HG02973 (cell line): ENCODE measurements around the gene AMHR2.
"Not testable (repeated sequence)": the region's sequence is repeated elsewhere in the genome, so short reads cannot be mapped to it uniquely, and the experiment has no call there.

Experiments used
- ATAC-seq: cut with Tn5 transposase; IDR thresholded peaks from one replicate; pipeline ENCODE4 v1.9.1; 2021; ENCODE audit warnings: moderate library complexity; ENCODE audit not compliant: unreplicated experiment

Gene AMHR2

GRCh38 chr12:53423597-53423996, at the start of gene AMHR2:
Gene AMHR2 (plus strand): TSS chr12:53423855. CDS start chr12:53423935, 80 bp downstream.
- ATAC-seq = no peak

- not testable (repeated sequence) for ATAC-seq
These were observed 49.4 kb upstream of the AMHR2 start for GRCh38 chr12:53374277-53374676.

- no peak for ATAC-seq
These were observed 46.9 kb upstream of the AMHR2 start for GRCh38 chr12:53376747-53377146.

- ATAC-seq = no peak
These were observed 45.4 kb upstream of the AMHR2 start for GRCh38 chr12:53378222-53378621.

- ATAC-seq = no peak
These were observed 44.8 kb upstream of the AMHR2 start for GRCh38 chr12:53378724-53379388.

GRCh38 chr12:53379389-53380103, 44.1 kb upstream of the AMHR2 start:
- ATAC-seq = peak; percentile 64

GRCh38 chr12:53380104-53380793, 43.4 kb upstream of the AMHR2 start, which contains the start of gene SP1:
Gene SP1 (plus strand): TSS chr12:53380176. CDS start chr12:53380292, 116 bp downstream.
- peak; percentile 40 for ATAC-seq

- no peak for ATAC-seq
These were observed 42.6 kb upstream of the AMHR2 start for GRCh38 chr12:53380794-53381730.

- no peak for ATAC-seq
These were observed 41.7 kb upstream of the AMHR2 start for GRCh38 chr12:53381731-53382630.

GRCh38 chr12:53383258-53383657, 40.4 kb upstream of the AMHR2 start:
- ATAC-seq = no peak

GRCh38 chr12:53386381-53386780, 37.3 kb upstream of the AMHR2 start:
- not testable (repeated sequence) for ATAC-seq

- no peak for ATAC-seq
These were observed 34.7 kb upstream of the AMHR2 start for GRCh38 chr12:53388932-53389331.

- ATAC-seq = no peak
These were observed 34.0 kb upstream of the AMHR2 start for GRCh38 chr12:53389702-53390101.

GRCh38 chr12:53391724-53392123, 31.9 kb upstream of the AMHR2 start:
- ATAC-seq = no peak

- ATAC-seq = no peak
These were observed 23.8 kb upstream of the AMHR2 start for GRCh38 chr12:53399896-53400295.

- ATAC-seq = not testable (repeated sequence)
These were observed 21.3 kb upstream of the AMHR2 start for GRCh38 chr12:53402351-53402750.

- no peak for ATAC-seq
These were observed 20.8 kb upstream of the AMHR2 start for GRCh38 chr12:53402871-53403270.

GRCh38 chr12:53410951-53411350, 12.7 kb upstream of the AMHR2 start:
- no peak for ATAC-seq

- no peak for ATAC-seq
These were observed 10.0 kb upstream of the AMHR2 start for GRCh38 chr12:53413485-53414204.
